Type B pancreatic cell (in vitro differentiated cells): ENCODE results near the gene PEX14. TPM values are rescaled to one million over a fixed set of nuclear protein-coding genes. Genes with fewer than 3 reads are reported as not detected.
"Not testable (repeated sequence)": the region's sequence is repeated elsewhere in the genome, so short reads cannot be mapped to it uniquely, and the experiment has no call there.

Source experiments
- DNase-seq: peaks from one replicate; pipeline ENCODE4 v3.0.0; 2021; ENCODE audit warnings: mixed read lengths; ENCODE audit not compliant: unreplicated experiment; ENCODE audit errors: extremely low spot score
- H3K27ac Mint-ChIP-seq: 2 replicates; pipeline ENCODE4 v1.8.0; 2021; ENCODE audit warnings: mild to moderate bottlenecking, mixed read lengths
- H3K27me3 Mint-ChIP-seq: 2 replicates; pipeline ENCODE4 v1.8.0; 2021; ENCODE audit warnings: mixed read lengths
- H3K36me3 Mint-ChIP-seq: 2 replicates; pipeline ENCODE4 v1.8.0; 2021; ENCODE audit warnings: mixed read lengths
- H3K4me1 Mint-ChIP-seq: one replicate; pipeline ENCODE4 v1.8.0; 2021; ENCODE audit warnings: mixed read lengths; ENCODE audit not compliant: unreplicated experiment
- H3K4me3 Mint-ChIP-seq: 2 replicates; pipeline ENCODE4 v1.8.0; 2021; ENCODE audit warnings: mild to moderate bottlenecking, mixed read lengths
- H3K9me3 Mint-ChIP-seq: 2 replicates; pipeline ENCODE4 v1.8.0; 2021; ENCODE audit warnings: mixed read lengths
- long read RNA-seq: library from polyadenylated mRNA; unstranded; transcript quantifications from one replicate; pipeline ENCODE4 v2.0.0, GENCODE V29; 2020
- total RNA-seq: library from RNA; stranded (reverse); gene quantifications from 2 replicates; pipeline ENCODE4 v1.2.1, GENCODE V29; 2021; ENCODE audit warnings: low replicate concordance
- TF ChIP-seq, protein P1 (sequence below): fragments of 200-600 bp; sonication (generic); conservative IDR thresholded peaks from 2 replicates; pipeline ENCODE4 v1.5.0; 2021; ENCODE audit warnings: antibody characterized with exemption, mild to moderate bottlenecking

The PEX14 gene
- total RNA-seq = 22.5 and 25.3 TPM in 2 replicates
- long read RNA-seq, partial matches to known transcripts = 6 of 8 reads
- long read RNA-seq, other reads (novel, unspliced or antisense) = 2 of 8 reads

- peaks cover 5% of the 10 kb centered on the region for H3K36me3 Mint-ChIP-seq
- TF ChIP-seq, protein P1, sequence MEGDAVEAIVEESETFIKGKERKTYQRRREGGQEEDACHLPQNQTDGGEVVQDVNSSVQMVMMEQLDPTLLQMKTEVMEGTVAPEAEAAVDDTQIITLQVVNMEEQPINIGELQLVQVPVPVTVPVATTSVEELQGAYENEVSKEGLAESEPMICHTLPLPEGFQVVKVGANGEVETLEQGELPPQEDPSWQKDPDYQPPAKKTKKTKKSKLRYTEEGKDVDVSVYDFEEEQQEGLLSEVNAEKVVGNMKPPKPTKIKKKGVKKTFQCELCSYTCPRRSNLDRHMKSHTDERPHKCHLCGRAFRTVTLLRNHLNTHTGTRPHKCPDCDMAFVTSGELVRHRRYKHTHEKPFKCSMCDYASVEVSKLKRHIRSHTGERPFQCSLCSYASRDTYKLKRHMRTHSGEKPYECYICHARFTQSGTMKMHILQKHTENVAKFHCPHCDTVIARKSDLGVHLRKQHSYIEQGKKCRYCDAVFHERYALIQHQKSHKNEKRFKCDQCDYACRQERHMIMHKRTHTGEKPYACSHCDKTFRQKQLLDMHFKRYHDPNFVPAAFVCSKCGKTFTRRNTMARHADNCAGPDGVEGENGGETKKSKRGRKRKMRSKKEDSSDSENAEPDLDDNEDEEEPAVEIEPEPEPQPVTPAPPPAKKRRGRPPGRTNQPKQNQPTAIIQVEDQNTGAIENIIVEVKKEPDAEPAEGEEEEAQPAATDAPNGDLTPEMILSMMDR = no peak
- H3K9me3 Mint-ChIP-seq = no peaks in the 10 kb centered on the region
- peaks cover 33% of the 10 kb centered on the region for H3K4me1 Mint-ChIP-seq
- peak within 1 kb of the TSS; percentile 95 for H3K4me3 Mint-ChIP-seq
- DNase-seq = peak; percentile 89
- H3K27ac Mint-ChIP-seq = peak within 1 kb of the TSS; percentile 91
- H3K27me3 Mint-ChIP-seq = no peaks in the 10 kb centered on the region
These were observed at the start of gene PEX14 for GRCh38 chr1:10474613-10475507. Gene PEX14 (plus strand): TSS chr1:10474950. CDS start chr1:10474967, 17 bp downstream.

DNA sequence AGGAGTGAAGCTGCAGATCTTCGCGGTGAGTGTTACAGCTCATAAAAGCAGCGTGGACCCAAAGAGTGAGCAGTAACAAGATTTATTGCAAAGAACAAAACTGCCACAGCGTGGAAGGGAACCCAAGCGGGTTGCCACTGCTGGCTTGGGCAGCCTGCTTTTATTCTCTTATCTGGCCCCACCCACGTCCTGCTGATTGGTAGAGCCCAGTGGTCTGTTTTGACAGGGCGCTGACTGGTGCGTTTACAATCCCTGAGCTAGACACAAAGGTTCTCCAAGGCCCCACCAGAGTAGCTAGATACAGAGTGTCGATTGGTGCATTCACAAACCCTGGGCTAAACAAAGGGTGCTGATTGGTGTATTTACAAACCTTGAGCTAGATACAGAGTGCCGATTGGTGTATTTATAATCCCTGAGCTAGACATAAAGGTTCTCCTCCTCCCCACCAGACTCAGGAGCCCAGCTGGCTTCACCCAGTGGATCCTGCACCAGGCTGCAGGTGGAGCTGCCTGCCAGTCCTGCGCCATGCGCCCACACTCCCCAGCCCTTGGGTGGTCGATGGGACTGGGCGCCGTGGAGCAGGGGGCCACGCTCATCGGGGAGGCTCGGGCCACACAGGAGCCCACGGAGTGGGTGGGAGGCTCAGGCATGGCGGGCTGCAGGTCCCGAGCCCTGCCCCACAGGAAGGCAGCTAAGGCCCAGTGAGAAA is 48.8 kb upstream of the PEX14 start:
- Mint-ChIP-seq H3K27ac (peak overlapping the region; percentile 68), H3K4me3 (peak overlapping the region; percentile 10), H3K4me1 (peaks cover 26% of the 10 kb centered on the region)
- H3K9me3 Mint-ChIP-seq, DNase-seq, H3K36me3 Mint-ChIP-seq, H3K27me3 Mint-ChIP-seq: not testable (repeated sequence)

DNA sequence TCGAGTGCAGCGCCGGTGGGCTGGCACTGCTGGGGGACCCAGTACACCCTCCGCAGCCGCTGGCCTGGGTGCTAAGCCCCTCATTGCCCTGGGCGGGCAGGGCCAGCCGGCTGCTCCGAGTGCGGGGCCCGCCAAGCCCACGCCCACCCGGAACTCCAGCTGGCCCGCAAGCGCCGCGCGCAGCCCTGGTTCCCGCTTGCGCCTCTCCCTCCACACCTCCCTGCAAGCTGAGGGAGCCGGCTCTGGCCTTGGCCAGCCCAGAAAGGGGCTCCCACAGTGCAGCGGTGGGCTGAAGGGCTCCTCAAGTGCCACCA is 48.3 kb upstream of the PEX14 start:
- not testable (repeated sequence) for H3K4me3 Mint-ChIP-seq, H3K27ac Mint-ChIP-seq, H3K9me3 Mint-ChIP-seq, H3K36me3 Mint-ChIP-seq, H3K27me3 Mint-ChIP-seq, DNase-seq
- peaks cover 30% of the 10 kb centered on the region for H3K4me1 Mint-ChIP-seq

DNA sequence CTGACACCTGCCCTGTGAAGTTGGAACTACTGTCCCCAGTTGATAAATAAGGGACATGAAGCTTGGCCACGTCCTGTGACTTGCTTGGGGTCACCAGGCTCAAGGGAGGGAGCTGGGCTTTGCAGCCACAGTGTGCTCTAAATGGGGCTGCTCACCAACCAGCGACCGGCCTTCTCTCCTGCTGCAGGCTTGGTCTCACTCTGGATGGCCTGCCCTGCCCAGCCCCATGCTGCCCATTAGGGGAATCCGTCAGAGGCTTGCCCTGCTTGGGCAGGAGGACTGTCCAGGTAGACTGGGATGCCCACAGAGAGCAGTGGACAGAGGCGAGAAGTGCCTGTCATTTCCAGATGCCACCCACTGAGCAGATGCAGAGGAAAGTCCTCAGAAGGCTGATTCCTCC is 45.8 kb upstream of the PEX14 start:
- Mint-ChIP-seq H3K9me3 (no peaks in the 10 kb centered on the region), H3K27me3 (no peaks in the 10 kb centered on the region), H3K36me3 (peaks cover 5% of the 10 kb centered on the region), H3K4me3 (no peak overlapping the region), H3K27ac (no peak overlapping the region), H3K4me1 (peaks cover 34% of the 10 kb centered on the region)
- TF ChIP-seq, protein P1 = no peak
- DNase-seq = no peak

DNA sequence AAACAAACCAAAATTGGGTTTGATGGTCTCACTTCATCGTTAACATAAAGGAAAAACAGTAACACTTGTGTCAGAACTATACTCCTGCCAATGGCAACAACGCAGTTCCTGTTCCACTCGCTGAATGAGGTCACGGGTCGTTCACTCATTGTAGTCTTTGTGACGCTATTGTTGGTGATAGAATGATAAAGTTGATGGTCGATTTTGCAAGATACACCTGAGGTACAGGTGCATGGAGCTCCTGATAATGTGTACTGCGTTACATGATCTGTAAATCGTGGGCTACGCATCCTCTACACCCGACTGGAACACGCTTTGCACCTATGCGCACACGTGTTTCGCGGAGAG is 44.9 kb upstream of the PEX14 start:
- Mint-ChIP-seq H3K9me3 (no peaks in the 10 kb centered on the region), H3K27ac (peak overlapping the region; percentile 87), H3K36me3 (peaks cover 5% of the 10 kb centered on the region), H3K4me1 (peaks cover 37% of the 10 kb centered on the region), H3K27me3 (no peaks in the 10 kb centered on the region), H3K4me3 (peak overlapping the region; percentile 95)
- TF ChIP-seq, protein P1 = no peak
- no peak for DNase-seq

GRCh38 chr1:10430216-10431069 is 44.3 kb upstream of the PEX14 start, which contains the start of gene CENPS:
Gene CENPS (plus strand): TSS chr1:10430433. CDS start chr1:10430518, 85 bp downstream.
- H3K9me3 Mint-ChIP-seq = no peaks in the 10 kb centered on the region
- peaks cover 5% of the 10 kb centered on the region for H3K36me3 Mint-ChIP-seq
- peaks cover 39% of the 10 kb centered on the region for H3K4me1 Mint-ChIP-seq
- H3K27ac Mint-ChIP-seq = peak within 1 kb of the TSS; percentile 87
- H3K4me3 Mint-ChIP-seq = peak within 1 kb of the TSS; percentile 95
- TF ChIP-seq, protein P1 = peak; percentile 99
- H3K27me3 Mint-ChIP-seq = no peaks in the 10 kb centered on the region
- peak; percentile 93 for DNase-seq
